Measurements from ENCODE around the gene MAML3. TPM values are rescaled to one million over a fixed set of nuclear protein-coding genes. Genes with fewer than 3 reads are reported as not detected.

MAML3 gene
- total RNA-seq, 3 donors from 2014 or later, result 0.60 to 1.0 (median 0.73) TPM

DNA sequence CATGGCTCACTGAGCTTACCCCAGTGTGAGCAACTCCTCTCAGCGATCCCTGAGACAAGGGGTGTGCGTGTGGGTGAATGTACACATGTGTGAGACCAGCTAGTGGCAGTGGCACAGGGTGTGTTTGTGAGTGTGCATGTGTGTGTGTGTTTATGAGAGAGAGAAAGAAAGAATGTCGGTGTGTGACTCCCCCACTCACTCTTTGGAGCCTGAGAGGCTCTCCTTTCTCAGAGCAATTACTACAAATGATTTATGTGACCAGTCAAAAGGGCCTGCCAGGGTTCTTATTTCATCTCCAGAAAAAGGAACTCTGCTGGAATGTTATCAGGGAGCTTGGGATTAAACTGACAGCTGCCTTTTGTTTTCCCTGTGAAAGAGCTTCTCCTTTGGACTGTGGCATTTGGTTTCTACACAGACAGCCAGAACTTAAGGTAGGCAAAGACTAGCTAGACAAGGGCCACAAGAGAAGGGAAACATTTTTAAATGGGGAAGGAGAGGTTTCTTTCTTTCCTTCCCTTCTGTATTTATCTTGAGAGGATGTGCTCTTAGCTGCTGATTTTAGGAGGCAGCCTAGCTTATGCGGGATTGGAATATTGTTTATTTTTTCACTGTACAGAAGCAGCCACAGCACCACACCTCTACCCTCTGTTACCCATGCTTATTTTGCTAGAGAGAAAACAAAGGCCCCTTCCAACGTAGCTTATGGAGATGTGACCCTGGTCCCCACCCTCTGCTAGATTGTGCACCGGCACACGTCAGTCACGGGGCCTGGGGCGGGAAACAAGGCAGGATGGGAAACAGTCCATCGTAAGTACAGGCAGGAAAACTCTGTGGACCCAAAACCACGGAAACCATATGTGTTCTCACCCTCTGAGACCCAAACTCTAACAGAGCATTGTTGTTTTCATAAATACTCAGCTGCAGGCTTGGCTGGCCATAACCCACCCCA is 344.9 kb downstream of the MAML3 start:
- H3K36me3 Mint-ChIP-seq (ENCODE audit: insufficient read depth), result no peaks in the 10 kb centered on the region
- no peak overlapping the region for H3K4me3 Mint-ChIP-seq
- peaks cover 3% of the 10 kb centered on the region for H3K27me3 Mint-ChIP-seq (ENCODE audit: low read depth)
- H3K9me3 Mint-ChIP-seq, result no peaks in the 10 kb centered on the region
- ATAC-seq, result no peak
- DNase-seq, result no peak
- no peaks in the 10 kb centered on the region for H3K4me1 Mint-ChIP-seq (ENCODE audit: low read depth)

DNA sequence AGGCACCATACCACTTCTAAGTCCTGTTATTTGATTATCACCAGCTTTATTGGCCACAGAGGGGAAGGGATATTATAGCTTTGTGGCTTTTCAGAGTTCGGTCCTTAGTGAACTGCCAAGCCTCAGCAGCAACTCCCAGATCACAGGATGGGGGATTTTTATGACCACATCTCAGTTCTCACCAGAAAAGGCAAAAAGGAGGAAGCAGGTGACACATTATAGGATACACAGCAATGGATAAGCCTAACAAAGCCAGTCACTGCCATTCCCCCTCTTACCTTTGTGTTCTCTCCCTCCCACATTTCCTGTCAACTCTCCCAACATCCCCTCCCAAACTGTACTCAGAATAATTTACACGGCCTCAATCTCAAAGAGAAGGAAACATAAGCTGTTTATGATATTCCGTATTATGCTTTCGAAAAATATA is 345.6 kb downstream of the MAML3 start:
- H3K4me3 Mint-ChIP-seq, result no peak overlapping the region
- no peaks in the 10 kb centered on the region for H3K9me3 Mint-ChIP-seq
- DNase-seq (no peak), ATAC-seq (no peak)
- H3K27me3 Mint-ChIP-seq (ENCODE audit: low read depth), result peaks cover 3% of the 10 kb centered on the region
- H3K4me1 Mint-ChIP-seq (ENCODE audit: low read depth), result no peaks in the 10 kb centered on the region
- no peaks in the 10 kb centered on the region for H3K36me3 Mint-ChIP-seq (ENCODE audit: insufficient read depth)

- DNase-seq (no peak), ATAC-seq (no peak)
- Mint-ChIP-seq H3K4me3 (no peak overlapping the region), H3K4me1 (ENCODE audit: low read depth) (no peaks in the 10 kb centered on the region), H3K27me3 (ENCODE audit: low read depth) (peaks cover 6% of the 10 kb centered on the region), H3K36me3 (ENCODE audit: insufficient read depth) (no peaks in the 10 kb centered on the region), H3K9me3 (no peaks in the 10 kb centered on the region)
These were observed 346.5 kb downstream of the MAML3 start for GRCh38 chr4:139807483-139807882.

- no peak overlapping the region for H3K4me3 Mint-ChIP-seq
- H3K9me3 Mint-ChIP-seq, result no peaks in the 10 kb centered on the region
- ATAC-seq (no peak), DNase-seq (no peak)
- no peaks in the 10 kb centered on the region for H3K4me1 Mint-ChIP-seq (ENCODE audit: low read depth)
- H3K36me3 Mint-ChIP-seq (ENCODE audit: insufficient read depth), result no peaks in the 10 kb centered on the region
- peaks cover 6% of the 10 kb centered on the region for H3K27me3 Mint-ChIP-seq (ENCODE audit: low read depth)
These were observed 347.1 kb downstream of the MAML3 start for GRCh38 chr4:139806929-139807328.

DNA sequence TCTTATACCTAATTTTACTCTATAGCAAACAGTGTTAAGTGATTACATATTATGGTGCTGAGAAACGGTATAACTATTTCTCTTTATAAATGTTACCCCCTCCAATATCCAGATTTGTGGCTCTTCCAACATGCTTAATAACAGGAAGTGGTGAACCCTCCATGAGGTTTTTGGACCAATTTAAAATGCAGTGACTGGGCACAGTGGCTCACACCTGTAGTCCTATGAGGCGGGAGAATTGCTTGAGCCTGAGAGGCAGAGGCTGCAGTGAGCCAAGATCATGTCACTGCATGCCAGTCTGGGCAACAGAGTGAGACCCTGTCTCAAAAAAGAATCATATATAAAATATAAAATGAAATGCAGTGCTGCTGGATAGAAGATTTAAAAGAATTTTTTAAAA is 351.1 kb downstream of the MAML3 start:
- no peaks in the 10 kb centered on the region for H3K9me3 Mint-ChIP-seq
- H3K4me1 Mint-ChIP-seq (ENCODE audit: low read depth), result no peaks in the 10 kb centered on the region
- no peak overlapping the region for H3K4me3 Mint-ChIP-seq
- no peaks in the 10 kb centered on the region for H3K36me3 Mint-ChIP-seq (ENCODE audit: insufficient read depth)
- DNase-seq (no peak), ATAC-seq (no peak)
- H3K27me3 Mint-ChIP-seq (ENCODE audit: low read depth), result peaks cover 2% of the 10 kb centered on the region

GRCh38 chr4:139802488-139802887 is 351.5 kb downstream of the MAML3 start:
- Mint-ChIP-seq H3K36me3 (ENCODE audit: insufficient read depth) (no peaks in the 10 kb centered on the region), H3K4me3 (no peak overlapping the region), H3K27me3 (ENCODE audit: low read depth) (peaks cover 2% of the 10 kb centered on the region), H3K4me1 (ENCODE audit: low read depth) (no peaks in the 10 kb centered on the region), H3K9me3 (no peaks in the 10 kb centered on the region)
- ATAC-seq (no peak), DNase-seq (no peak)

GRCh38 chr4:139801895-139802294 is 352.1 kb downstream of the MAML3 start:
- no peaks in the 10 kb centered on the region for H3K36me3 Mint-ChIP-seq (ENCODE audit: insufficient read depth)
- no peak for ATAC-seq

GRCh38 chr4:139800082-139800481 is 353.9 kb downstream of the MAML3 start:
- DNase-seq (no peak), ATAC-seq (no peak)
- H3K27me3 Mint-ChIP-seq (ENCODE audit: low read depth), result peaks cover 2% of the 10 kb centered on the region
- H3K4me3 Mint-ChIP-seq, result no peak overlapping the region
- H3K4me1 Mint-ChIP-seq (ENCODE audit: low read depth), result no peaks in the 10 kb centered on the region
- no peaks in the 10 kb centered on the region for H3K9me3 Mint-ChIP-seq
- no peaks in the 10 kb centered on the region for H3K36me3 Mint-ChIP-seq (ENCODE audit: insufficient read depth)

More at GRCh38 chr4:139801895-139802294, 352.1 kb downstream of the MAML3 start:
- H3K4me3 Mint-ChIP-seq, result no peak overlapping the region
- H3K27me3 Mint-ChIP-seq (ENCODE audit: low read depth), result peaks cover 2% of the 10 kb centered on the region
- no peaks in the 10 kb centered on the region for H3K4me1 Mint-ChIP-seq (ENCODE audit: low read depth)
- no peak for DNase-seq
- no peaks in the 10 kb centered on the region for H3K9me3 Mint-ChIP-seq

DNA sequence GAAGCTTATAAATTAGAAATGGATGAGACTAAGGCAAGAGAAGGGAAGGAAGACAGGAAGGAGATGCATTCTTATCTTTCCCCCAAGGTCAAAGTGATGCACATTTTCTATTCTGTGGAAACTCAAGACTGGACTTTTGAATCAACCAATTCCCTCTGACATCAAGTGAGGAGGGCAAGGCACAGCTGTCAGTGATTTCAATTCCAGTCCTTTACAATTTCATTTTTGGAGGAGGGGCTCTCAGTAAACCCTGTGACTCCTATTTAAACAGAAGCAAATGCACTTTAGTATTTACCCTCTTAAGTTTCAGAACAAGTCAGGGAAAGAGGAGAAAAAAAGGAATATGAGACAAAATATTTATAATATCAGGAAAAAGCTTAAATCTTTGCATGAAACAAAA is 354.4 kb downstream of the MAML3 start:
- Mint-ChIP-seq H3K4me3 (no peak overlapping the region), H3K36me3 (ENCODE audit: insufficient read depth) (no peaks in the 10 kb centered on the region), H3K4me1 (ENCODE audit: low read depth) (no peaks in the 10 kb centered on the region), H3K27me3 (ENCODE audit: low read depth) (peaks cover 2% of the 10 kb centered on the region), H3K9me3 (no peaks in the 10 kb centered on the region)
- ATAC-seq (no peak), DNase-seq (no peak)

DNA sequence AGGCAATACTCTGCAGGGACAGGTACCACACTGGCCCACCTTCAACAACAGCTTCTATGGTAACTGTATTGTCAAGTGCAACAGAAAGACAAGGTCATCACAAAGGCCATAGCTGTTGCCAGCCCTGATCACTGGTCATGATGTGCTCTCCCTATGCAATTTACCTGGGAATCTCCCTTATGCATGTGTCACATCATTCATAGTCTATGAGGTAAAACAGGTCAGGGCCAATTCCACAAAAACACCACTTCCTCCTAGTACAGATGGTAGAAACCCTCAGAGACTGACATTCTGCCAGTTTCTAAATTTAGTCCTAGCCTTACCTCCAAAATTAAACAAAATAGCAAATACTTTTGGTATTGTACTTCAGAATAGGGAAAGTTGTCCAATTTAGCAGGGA is 355.5 kb downstream of the MAML3 start:
- H3K9me3 Mint-ChIP-seq, result no peaks in the 10 kb centered on the region
- ATAC-seq (no peak), DNase-seq (no peak)
- peaks cover 2% of the 10 kb centered on the region for H3K27me3 Mint-ChIP-seq (ENCODE audit: low read depth)
- H3K4me3 Mint-ChIP-seq, result no peak overlapping the region
- no peaks in the 10 kb centered on the region for H3K4me1 Mint-ChIP-seq (ENCODE audit: low read depth)
- no peaks in the 10 kb centered on the region for H3K36me3 Mint-ChIP-seq (ENCODE audit: insufficient read depth)

DNA sequence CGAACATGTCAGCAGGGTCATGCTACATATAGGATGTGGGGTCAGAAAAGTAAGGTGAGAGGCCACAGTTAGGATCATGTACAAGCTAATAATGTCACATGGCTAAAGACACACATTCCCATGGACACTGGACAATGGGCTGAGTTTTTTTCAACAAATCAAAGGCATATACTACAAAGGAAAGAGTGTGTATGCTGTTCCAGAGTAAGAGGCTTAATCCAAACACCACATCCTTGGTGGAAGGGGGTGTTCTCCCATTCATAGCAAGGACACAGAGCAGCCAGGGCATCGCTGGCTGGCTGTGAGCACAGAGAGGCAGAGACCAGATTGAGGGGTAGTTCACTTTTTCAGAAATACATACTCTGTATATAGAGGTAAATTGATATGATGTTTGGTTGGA is 356.7 kb downstream of the MAML3 start:
- H3K36me3 Mint-ChIP-seq (ENCODE audit: insufficient read depth), result no peaks in the 10 kb centered on the region
- ATAC-seq, result no peak
- no peaks in the 10 kb centered on the region for H3K4me1 Mint-ChIP-seq (ENCODE audit: low read depth)
- H3K4me3 Mint-ChIP-seq, result no peak overlapping the region
- DNase-seq, result no peak
- H3K9me3 Mint-ChIP-seq, result no peaks in the 10 kb centered on the region
- peaks cover 2% of the 10 kb centered on the region for H3K27me3 Mint-ChIP-seq (ENCODE audit: low read depth)

DNA sequence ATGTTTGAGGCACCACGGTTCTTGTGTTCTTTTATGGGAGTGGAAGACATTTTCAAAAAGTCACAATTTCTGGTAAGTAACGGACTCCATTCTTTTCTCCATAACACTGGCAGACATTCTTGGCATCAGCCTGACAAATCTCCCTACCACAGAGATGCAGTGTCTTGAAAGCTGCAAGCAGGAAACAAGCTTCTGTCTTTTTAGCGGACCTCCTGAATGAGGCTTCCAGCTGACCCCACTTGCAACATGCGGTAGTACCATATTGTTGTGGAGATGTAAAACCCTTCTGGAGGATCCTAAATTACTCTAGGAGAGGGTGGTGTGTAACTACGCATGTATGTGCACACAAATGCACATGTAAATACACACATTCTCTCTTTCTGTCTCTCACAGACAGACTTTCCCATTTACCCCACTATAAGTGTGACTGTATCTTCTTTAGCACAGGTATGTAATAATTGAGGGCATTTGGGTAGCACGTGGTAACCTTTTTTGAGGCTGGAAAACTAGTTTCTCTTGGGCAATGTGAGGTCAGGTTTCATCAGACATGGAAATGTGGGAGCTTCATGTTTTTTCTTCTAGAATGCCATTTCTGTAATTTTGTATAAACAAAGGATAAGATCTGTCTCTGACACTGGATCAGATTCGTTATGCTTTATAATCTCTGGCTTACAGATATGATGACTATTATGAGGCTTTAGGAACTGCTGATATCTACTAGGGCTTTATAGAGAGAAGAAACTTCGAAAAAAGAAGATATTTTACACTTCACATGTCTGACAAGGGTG is 358.3 kb downstream of the MAML3 start:
- ATAC-seq, result no peak
- no peak for DNase-seq
- Mint-ChIP-seq H3K36me3 (ENCODE audit: insufficient read depth) (no peaks in the 10 kb centered on the region), H3K9me3 (no peaks in the 10 kb centered on the region), H3K27me3 (ENCODE audit: low read depth) (peaks cover 2% of the 10 kb centered on the region), H3K4me1 (ENCODE audit: low read depth) (no peaks in the 10 kb centered on the region), H3K4me3 (no peak overlapping the region)

- DNase-seq (no peak), ATAC-seq (no peak)
- Mint-ChIP-seq H3K27me3 (ENCODE audit: low read depth) (peaks cover 6% of the 10 kb centered on the region), H3K36me3 (ENCODE audit: insufficient read depth) (no peaks in the 10 kb centered on the region), H3K4me3 (no peak overlapping the region), H3K9me3 (no peaks in the 10 kb centered on the region), H3K4me1 (ENCODE audit: low read depth) (no peaks in the 10 kb centered on the region)
These were observed 359.6 kb downstream of the MAML3 start for GRCh38 chr4:139794158-139794954.

DNA sequence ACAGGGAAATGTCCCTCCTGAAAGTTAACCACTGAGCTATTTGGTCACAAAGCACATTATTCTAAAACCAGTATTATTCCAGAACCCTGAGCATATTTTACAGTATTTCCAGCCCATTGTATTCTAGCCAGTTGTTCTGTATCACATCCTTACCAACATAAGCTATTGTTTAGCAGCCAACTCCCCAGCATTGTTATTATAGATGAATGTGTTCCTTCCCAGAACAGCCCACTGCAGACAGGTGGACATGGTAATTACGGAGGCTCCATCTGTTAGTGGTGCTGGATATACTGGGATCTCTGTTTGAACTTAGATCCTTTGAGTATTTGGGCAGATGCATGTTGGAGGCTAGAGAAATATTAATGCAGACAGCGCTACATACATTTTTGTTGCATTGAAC is 362.3 kb downstream of the MAML3 start:
- no peaks in the 10 kb centered on the region for H3K4me1 Mint-ChIP-seq (ENCODE audit: low read depth)
- no peaks in the 10 kb centered on the region for H3K9me3 Mint-ChIP-seq
- H3K27me3 Mint-ChIP-seq (ENCODE audit: low read depth), result peaks cover 6% of the 10 kb centered on the region
- DNase-seq (no peak), ATAC-seq (no peak)
- no peak overlapping the region for H3K4me3 Mint-ChIP-seq
- no peaks in the 10 kb centered on the region for H3K36me3 Mint-ChIP-seq (ENCODE audit: insufficient read depth)

Data from activated T-cell treated with anti-CD3 and anti-CD28 coated beads, Interleukin-2, amount 50 U/mL, for 4 hours (primary cell).